NCI-H128 (cell line): ENCODE data around the gene FRMD4A.
"Not testable (repeated sequence)": the region's sequence is repeated elsewhere in the genome, so short reads cannot be mapped to it uniquely, and the experiment has no call there.

Experiments
- DNase-seq: peaks from one replicate; lab custom pipeline; 2025; ENCODE audit not compliant: unreplicated experiment; lab: John Stamatoyannopoulos, UW

Gene FRMD4A

GRCh38 chr10:14244147-14244546 is 86.6 kb downstream of the FRMD4A start:
- DNase-seq = no peak

DNA sequence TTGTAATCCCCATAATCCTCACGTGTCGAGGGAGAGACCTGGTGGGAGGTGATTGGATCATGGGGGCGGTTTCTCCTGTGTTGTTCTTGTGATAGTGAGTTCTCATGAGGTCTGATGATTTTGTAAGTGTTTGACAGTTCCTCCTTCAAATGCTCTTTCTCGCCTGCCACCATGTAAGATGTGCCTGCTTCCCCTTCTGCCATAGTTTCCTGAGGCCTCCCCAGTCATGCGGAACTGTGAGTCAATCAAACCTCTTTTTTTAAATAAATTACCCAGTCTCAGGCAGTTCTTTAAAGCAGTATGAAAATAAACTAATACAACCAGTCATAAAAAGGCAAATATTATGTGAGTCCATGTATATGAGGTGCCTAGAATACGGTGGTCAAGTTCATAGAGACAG is 87.5 kb downstream of the FRMD4A start:
- DNase-seq = no peak

DNA sequence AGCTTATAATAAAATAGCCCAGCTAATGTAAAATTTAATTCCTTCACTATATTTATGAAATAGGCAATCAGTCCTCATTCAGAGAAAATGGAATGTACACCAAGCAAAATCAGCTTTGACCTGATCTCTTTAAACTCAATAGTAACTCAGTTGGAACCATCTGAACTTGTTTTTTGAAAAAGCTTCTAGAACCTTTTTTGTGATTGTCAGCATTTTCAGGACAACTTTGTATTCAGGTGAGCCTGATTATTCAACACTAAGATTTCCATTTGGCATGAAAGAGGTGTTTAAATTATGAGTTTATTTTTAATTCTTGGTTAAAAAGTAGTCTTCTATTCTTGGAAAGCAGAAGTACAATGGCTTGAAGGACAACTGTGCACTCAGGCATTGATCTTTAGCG is 89.5 kb downstream of the FRMD4A start:
- DNase-seq = no peak

DNA sequence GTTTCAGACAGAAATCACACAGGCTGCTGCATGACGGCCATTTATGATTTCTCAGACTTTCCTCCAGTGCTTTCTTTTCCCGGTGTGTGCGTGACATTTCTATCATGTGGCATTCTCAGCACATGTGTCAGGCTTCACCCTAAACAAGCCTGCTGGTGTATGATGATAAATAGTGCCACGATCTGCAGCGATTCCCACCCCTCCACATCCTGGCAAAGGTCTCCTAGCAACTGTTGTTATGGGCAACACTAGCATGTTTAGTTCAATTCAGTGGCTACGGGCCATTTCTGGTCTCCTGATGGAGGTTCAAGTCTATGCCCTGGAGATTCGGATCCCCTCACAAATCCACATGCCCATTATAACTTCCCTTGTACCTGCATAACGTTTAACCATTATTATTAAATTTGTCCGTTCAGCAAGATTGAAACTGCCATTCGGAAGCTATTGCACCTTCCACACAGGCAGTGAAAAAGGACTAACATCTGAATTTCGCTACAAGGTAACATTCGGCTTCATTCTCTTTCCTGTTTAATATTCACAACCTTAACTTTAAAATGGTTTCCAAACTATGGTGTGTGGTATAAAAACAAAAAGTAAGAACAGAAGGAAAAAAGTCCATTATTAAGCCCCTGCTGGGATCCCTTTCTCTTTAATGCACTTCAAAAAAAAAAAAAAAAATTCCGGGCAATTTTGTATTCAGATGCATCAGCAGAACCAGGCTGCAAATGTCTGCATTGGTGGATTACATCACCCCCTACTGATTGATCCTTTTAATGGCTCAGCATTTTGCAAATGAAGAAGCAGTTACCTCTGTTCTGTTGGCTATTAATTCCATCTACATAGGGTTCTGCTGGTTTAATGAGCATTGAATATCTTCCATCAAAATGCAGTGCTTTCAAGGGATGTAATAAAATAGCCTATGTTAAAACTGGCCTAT is 90.2 kb downstream of the FRMD4A start:
- DNase-seq = peak; percentile 32

DNA sequence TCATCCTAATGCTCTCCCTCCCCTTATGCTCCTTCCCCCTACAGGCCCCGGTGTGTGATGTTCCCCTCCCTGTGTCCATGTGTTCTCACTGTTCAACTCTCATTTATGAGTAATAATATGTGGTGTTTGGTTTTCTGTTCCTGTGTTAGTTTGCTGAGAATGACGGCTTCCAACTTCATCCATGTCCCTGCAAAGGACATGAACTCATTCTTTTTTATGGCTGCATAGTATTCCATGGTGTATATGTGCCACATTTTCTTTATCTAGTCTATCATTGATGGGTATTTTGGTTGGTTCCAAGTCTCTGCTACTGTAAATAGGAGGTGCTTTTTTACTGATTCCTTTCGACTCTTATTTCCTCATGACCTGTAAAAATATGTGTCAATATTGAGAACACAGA is 92.1 kb downstream of the FRMD4A start:
- not testable (repeated sequence) for DNase-seq

DNA sequence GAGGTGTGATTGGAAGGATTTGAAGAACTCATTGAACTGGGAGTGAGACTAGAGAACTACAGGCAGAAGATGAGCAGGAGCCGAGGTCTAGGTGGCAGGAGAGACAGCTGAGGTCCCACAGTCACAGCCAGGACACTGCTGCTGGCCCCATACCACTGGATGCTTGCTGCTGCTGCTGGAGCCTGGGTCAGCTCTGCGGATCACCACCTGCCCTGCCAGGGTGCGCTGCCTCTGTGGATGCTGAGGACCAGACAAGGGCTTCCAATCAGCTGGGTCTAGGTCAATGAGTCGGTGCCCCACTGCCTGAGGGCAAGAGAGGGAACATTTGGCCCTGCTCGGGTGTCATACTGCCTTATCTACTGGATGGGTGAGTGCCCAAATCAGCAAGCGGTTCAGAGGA is 94.4 kb downstream of the FRMD4A start:
- no peak for DNase-seq

DNA sequence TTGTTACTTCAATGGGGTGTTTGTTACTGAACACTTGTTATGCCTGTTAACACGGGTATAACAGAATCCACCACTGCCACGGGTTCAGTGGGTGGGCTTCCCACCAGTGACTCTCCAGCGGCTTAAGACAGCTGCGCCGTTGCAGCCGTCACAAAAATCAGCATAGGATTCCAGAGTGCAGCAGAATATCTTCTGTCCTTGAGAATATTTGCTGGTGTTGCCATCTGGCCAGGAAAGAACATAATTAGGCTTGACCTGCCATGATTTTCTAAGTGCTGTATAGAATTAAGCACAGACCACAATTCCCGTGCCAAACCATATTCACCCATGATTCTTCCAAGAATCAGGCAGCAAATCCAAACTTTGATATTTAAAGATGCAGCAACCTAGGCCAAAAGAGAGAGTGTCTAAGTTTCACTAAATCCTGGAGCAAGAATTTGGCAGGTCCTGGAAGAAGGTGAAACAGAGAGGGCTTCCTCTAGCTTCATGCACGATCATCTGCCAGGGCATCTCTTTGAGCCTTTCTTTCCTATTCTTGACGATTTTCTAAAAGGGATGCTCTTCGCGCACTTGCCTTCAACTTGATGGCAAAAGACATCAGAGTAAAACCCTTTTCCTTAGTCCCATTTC is 95.0 kb downstream of the FRMD4A start:
- no peak for DNase-seq

DNA sequence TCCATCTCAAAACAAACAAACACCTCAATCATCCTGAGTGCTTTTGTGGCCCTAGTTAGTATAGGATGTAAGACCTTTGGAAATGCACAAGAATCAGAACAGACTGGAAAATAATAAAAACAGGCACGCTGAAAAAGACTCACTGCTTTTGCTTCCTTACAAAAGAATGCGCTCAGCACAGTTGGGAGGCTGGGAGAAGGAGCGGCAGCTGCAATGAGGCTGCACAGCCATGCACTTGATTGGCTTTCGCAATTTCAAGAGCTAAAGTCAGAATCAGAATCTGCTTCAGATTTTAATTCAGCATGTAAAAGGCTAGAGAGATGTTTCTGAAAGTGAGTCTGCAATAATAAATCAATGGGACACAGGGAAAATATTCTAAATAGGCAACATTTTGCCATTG is 97.2 kb downstream of the FRMD4A start:
- DNase-seq = no peak

DNA sequence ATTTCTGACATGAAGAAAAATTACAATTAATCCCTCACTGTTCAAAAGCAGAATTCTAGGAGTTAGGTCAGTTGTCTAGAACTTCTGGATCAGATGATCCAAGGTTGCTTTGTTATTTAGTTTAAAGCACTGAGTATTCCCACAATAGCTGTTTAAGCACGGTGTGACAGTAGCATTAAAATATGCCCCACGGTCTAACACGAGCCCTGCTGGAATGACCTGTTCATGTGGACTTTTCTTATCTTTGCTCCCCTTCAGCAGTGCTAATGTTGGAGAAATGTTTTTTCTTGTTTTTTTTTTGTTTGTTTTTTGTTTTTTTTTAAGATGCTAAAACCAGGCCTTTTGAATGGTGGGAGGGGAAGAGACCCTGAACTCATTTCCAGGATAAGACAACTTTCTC is 101.9 kb downstream of the FRMD4A start:
- not testable (repeated sequence) for DNase-seq

GRCh38 chr10:14225379-14225778 is 105.3 kb downstream of the FRMD4A start:
- no peak for DNase-seq

- no peak for DNase-seq
These were observed 110.7 kb downstream of the FRMD4A start for GRCh38 chr10:14220026-14220425.

GRCh38 chr10:14219411-14219810 is 111.3 kb downstream of the FRMD4A start:
- DNase-seq = no peak

DNA sequence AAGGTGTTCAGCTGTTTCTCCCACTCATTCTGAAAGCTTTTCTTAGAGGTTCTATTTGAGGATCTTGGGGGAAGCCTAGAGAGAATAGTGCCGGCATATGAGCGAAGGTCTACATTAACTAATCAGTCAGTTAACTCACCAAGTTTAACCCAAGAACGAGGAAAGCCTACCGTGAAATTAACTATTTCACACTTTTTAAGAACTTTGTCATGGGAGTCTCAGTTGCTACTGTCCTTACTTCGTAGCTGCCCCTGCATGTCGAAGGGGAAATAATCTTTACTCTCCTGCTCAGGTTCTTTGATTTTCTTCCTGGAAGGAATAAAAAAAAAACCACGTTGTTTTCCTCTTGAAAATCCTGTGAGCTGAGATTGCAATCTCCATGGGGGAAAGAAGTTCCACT is 115.1 kb downstream of the FRMD4A start:
- DNase-seq = no peak

- DNase-seq = not testable (repeated sequence)
These were observed 117.0 kb downstream of the FRMD4A start for GRCh38 chr10:14213703-14214102.

GRCh38 chr10:14211610-14212009 is 119.1 kb downstream of the FRMD4A start:
- no peak for DNase-seq

- no peak for DNase-seq
These were observed 122.5 kb downstream of the FRMD4A start for GRCh38 chr10:14208231-14208630.

DNA sequence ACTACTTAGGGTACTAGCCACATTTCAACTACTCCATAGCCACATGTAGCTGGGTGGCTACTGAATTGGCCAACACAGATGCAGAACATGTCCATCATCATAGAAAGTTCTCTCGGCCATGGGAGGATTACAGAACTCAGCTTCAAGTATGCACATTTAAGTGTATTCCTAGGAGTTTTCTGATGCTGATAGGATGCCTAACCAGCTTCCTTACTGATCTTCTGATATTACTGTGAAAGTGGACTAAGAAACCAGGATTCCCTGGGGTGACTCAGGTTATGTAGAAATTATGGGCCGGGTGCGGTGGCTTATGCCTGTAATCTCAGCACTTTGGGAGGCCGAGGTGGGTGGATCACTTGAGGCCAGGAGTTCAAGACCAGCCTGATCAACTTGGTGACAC is 125.5 kb downstream of the FRMD4A start:
- DNase-seq = no peak

DNA sequence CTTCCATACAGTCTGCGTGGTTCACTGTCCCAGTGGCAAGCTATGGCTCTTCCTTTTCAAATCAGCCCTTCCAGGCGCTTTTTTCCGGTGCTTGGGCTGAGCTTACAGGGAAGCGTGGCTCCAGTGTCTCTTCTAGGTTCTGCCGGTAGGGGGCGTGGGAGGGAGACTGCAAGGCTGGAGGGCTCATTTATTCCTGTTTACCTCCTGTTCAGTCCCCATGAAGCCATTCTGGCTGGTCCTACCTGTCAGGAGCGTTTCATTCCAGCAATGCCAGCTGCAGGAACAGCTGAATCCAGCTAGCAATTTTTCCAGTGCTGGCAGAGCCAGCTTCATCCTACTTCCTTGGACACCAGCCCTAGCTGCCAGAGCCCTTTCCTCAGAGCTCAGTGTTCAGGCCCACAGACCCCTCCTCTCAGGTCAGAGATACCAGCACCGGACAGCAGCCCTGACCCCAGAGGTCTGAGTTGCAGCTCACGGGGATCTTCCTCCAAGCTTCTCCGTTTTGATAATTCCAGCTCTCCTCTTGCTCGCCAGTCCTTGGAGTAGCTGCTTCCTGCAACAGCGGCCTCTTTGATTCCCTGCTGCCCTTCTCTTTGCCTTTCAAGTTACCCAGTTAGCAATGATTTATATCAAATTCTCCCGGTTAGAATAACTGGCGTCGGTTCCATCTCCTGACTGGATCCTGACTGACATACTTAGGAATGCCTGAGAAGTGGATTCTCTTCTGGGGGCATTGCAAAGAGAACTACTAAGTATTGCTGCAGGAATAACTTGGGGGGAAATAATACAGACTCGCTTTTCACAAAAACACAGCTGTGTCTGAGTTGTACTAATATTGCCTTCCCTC is 129.8 kb downstream of the FRMD4A start:
- no peak for DNase-seq

GRCh38 chr10:14199098-14199497 is 131.6 kb downstream of the FRMD4A start:
- not testable (repeated sequence) for DNase-seq

DNA sequence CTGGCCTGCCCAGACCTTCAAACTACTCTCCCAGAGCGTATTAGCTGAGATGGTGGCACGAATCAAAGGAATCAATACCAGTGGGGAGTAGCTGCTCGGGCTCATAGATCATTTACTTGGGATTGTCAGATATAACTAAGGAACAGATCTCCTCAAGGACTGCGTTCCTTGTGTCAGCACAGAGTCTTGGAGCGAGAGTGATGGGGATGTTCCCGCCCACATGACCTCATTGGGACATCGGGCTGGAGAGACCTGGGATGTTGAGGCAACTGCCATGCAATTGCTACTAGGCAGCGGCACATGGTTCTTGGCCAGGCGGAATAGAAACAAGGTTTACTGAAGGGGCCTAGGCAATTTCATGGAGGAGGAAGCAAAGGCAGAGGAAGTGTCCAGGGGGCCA is 132.6 kb downstream of the FRMD4A start:
- DNase-seq = no peak

- DNase-seq = no peak
These were observed 134.6 kb downstream of the FRMD4A start for GRCh38 chr10:14196113-14196512.

DNA sequence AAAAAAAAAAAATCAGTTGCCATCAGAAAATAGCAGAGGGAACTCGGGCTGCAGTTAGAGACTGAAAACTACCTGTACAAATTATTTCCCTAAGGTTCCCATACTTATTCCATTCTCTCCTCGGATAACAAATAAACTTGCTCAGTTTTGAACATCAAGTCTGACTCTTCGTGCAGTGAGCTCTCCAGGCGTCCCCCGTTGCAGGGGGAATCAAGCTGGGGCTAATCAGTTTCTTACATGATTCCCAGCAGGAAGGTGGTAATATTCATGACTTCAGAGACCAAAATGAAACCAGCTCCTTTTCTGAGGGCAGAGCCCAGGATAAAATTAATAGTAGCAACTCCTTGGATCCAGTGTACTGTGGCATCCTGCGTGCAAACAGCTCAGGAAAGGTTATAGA is 135.3 kb downstream of the FRMD4A start:
- DNase-seq = no peak
